H1 (cell line): ENCODE results near the gene CUEDC2. TPM values are rescaled to one million over a fixed set of nuclear protein-coding genes. Genes with fewer than 3 reads are reported as not detected.
A peak's percentile ranks its signal among the peaks of the same experiment; 100 is the strongest.

ENCODE experiments used
- CTCF ChIA-PET: fragments of 300-600 bp; sonication (Branson Sonifier 250); formaldehyde crosslinking; loops from one replicate; lab custom pipeline; 2021; ENCODE audit not compliant: partially characterized antibody; lab: Charles Lee
- POLR2A ChIA-PET: fragments of 300-600 bp; sonication (Branson Sonifier 250); formaldehyde crosslinking; loops from one replicate; lab custom pipeline; 2021; ENCODE audit warnings: inconsistent platforms; ENCODE audit not compliant: partially characterized antibody; lab: Charles Lee
- DNase-seq, 2 experiments: peaks; one replicate each; pipeline versions ENCODE4 v3.0.0 to v3.0.0-alpha.2; 2010 to 2022; ENCODE audit warnings: low spot score in 2 of 2, low read depth in 1 of 2, mixed read lengths in 1 of 2
- FAIRE-seq: peaks from 2 replicates; lab custom pipeline; 2011; peaks lifted over from hg19 to GRCh38; lab: Jason Lieb, UNC
- H2AFZ ChIP-seq: 2 replicates; pipeline ENCODE4 v1.8.1; 2012; ENCODE audit warnings: low read length, inconsistent platforms
- H2AK5ac ChIP-seq: 2 replicates; pipeline ENCODE4 v1.6.1; 2013; ENCODE audit warnings: low read depth, low read length
- H2BK120ac ChIP-seq: replicated peaks from 2 replicates; pipeline ENCODE3; 2013; ENCODE audit warnings: low read depth, low read length, inconsistent platforms
- H2BK12ac ChIP-seq: 2 replicates; pipeline ENCODE4 v1.6.1; 2013; ENCODE audit warnings: low read depth, low read length
- H2BK15ac ChIP-seq: 2 replicates; pipeline ENCODE4 v1.6.1; 2013; ENCODE audit warnings: low read length
- H2BK20ac ChIP-seq: 2 replicates; pipeline ENCODE4 v1.6.1; 2013; ENCODE audit warnings: low read length
- H2BK5ac ChIP-seq: 2 replicates; pipeline ENCODE4 v1.6.1; 2013; ENCODE audit warnings: low read depth, low read length
- H3K14ac ChIP-seq: 2 replicates; pipeline ENCODE4 v1.6.1; 2013; ENCODE audit warnings: inconsistent platforms; ENCODE audit not compliant: insufficient read length
- H3K18ac ChIP-seq: 2 replicates; pipeline ENCODE4 v1.6.1; 2013; ENCODE audit warnings: low read length; ENCODE audit errors: extremely low read depth
- H3K23ac ChIP-seq: 2 replicates; pipeline ENCODE4 v1.6.1; 2013; ENCODE audit warnings: inconsistent platforms; ENCODE audit not compliant: insufficient read length
- H3K23me2 ChIP-seq: 2 replicates; pipeline ENCODE4 v1.6.1; 2013; ENCODE audit warnings: low read depth, low read length
- H3K27ac ChIP-seq: 2 replicates; pipeline ENCODE4 v1.6.1; 2011; ENCODE audit warnings: low read depth, low read length, inconsistent platforms
- H3K27me3 ChIP-seq, 4 experiments: replicated peaks in 1 of 4; 1 replicate in 1 of 4; 2 replicates in 3 of 4; pipeline versions ENCODE4 v1.6.1 to v1.8.1; 2011 to 2013; ENCODE audit warnings: low read length in 3 of 4, mild to moderate bottlenecking in 3 of 4, inconsistent platforms in 2 of 4, mixed read lengths in 2 of 4, moderate library complexity in 1 of 4; ENCODE audit not compliant: control insufficient read depth in 3 of 4, insufficient read depth in 3 of 4; ENCODE audit errors: extremely low read depth in 1 of 4
- H3K36me3 ChIP-seq, 4 experiments: 2 replicates each; pipeline versions ENCODE4 v1.6.1 to v1.8.1; 2011 to 2013; ENCODE audit warnings: mild to moderate bottlenecking in 4 of 4, low read length in 3 of 4, moderate library complexity in 2 of 4, control low read depth in 1 of 4, inconsistent platforms in 1 of 4; ENCODE audit not compliant: insufficient read depth in 4 of 4, control insufficient read depth in 2 of 4
- H3K4ac ChIP-seq: replicated peaks from 2 replicates; pipeline ENCODE3; 2013; ENCODE audit warnings: low read length, low read depth, mixed read lengths, inconsistent platforms; ENCODE audit not compliant: insufficient read length
- H3K4me1 ChIP-seq, 4 experiments: replicated peaks in 1 of 4; 1 replicate in 1 of 4; 2 replicates in 3 of 4; pipeline versions ENCODE4 v1.6.1 to v1.8.1; 2011 to 2013; ENCODE audit warnings: low read length in 3 of 4, inconsistent platforms in 2 of 4, mixed read lengths in 1 of 4; ENCODE audit not compliant: insufficient read depth in 4 of 4, control insufficient read depth in 3 of 4
- H3K4me2 ChIP-seq, 2 experiments: 2 replicates each; pipeline versions ENCODE4 v1.6.1 to v1.8.1; 2011 to 2013; ENCODE audit warnings: low read depth in 2 of 2, low read length in 2 of 2, control low read depth in 1 of 2, inconsistent platforms in 1 of 2, mild to moderate bottlenecking in 1 of 2; ENCODE audit not compliant: insufficient read depth in 1 of 2
- H3K4me3 ChIP-seq, 4 experiments: fragments of 200-600, 300-600 bp in 1 of 4; sonication (generic), shearing (Covaris generic), sonication (Bioruptor Twin) in 1 of 4; 2 replicates each; pipeline versions ENCODE4 v1.5.1 to v1.8.1; 2011 to 2016; ENCODE audit warnings: low read length in 4 of 4, low read depth in 3 of 4, control low read depth in 2 of 4, inconsistent platforms in 2 of 4, mild to moderate bottlenecking in 2 of 4, mixed read lengths in 1 of 4, moderate library complexity in 1 of 4; ENCODE audit not compliant: insufficient read depth in 2 of 4; ENCODE audit errors: extremely low read depth in 1 of 4
- H3K56ac ChIP-seq: replicated peaks from 2 replicates; pipeline ENCODE3; 2013; ENCODE audit warnings: low read depth, mild to moderate bottlenecking, mixed read lengths, low read length, inconsistent platforms; ENCODE audit not compliant: insufficient read length
- H3K79me1 ChIP-seq: 2 replicates; pipeline ENCODE4 v1.6.1; 2013; ENCODE audit warnings: low read depth, low read length, control low read depth
- H3K79me2 ChIP-seq, 2 experiments: 2 replicates each; pipeline versions ENCODE4 v1.6.1 to v1.8.1; 2012 to 2013; ENCODE audit warnings: low read length in 2 of 2, mild to moderate bottlenecking in 2 of 2, inconsistent platforms in 1 of 2; ENCODE audit not compliant: insufficient read depth in 2 of 2, control insufficient read depth in 1 of 2
- H3K9ac ChIP-seq, 4 experiments: replicated peaks in 1 of 4; 1 replicate in 1 of 4; 2 replicates in 3 of 4; pipeline versions ENCODE4 v1.6.1 to v1.8.1; 2011 to 2013; ENCODE audit warnings: low read depth in 3 of 4, low read length in 3 of 4, control low read depth in 2 of 4, mild to moderate bottlenecking in 2 of 4, moderate library complexity in 2 of 4, inconsistent platforms in 1 of 4; ENCODE audit errors: extremely low read depth in 1 of 4
- H3K9me3 ChIP-seq, 2 experiments: 2 replicates each; pipeline versions ENCODE4 v1.6.1 to v1.8.1; 2012 to 2013; ENCODE audit warnings: mild to moderate bottlenecking in 2 of 2, moderate library complexity in 2 of 2, control low read depth in 1 of 2, inconsistent platforms in 1 of 2, low read depth in 1 of 2, low read length in 1 of 2, mixed read lengths in 1 of 2; ENCODE audit not compliant: insufficient read depth in 2 of 2
- H4K20me1 ChIP-seq, 2 experiments: replicated peaks in 1 of 2; 2 replicates each; pipeline versions ENCODE3 to v1.8.1; 2011 to 2013; ENCODE audit warnings: inconsistent platforms in 2 of 2, low read length in 2 of 2, mild to moderate bottlenecking in 1 of 2; ENCODE audit not compliant: insufficient read depth in 2 of 2, control insufficient read depth in 1 of 2
- H4K5ac ChIP-seq: 2 replicates; pipeline ENCODE4 v1.6.1; 2013; ENCODE audit warnings: low read length, low read depth, mixed read lengths, inconsistent platforms; ENCODE audit not compliant: insufficient read length
- H4K8ac ChIP-seq: 2 replicates; pipeline ENCODE4 v1.8.0; 2013; ENCODE audit warnings: mild to moderate bottlenecking, moderate library complexity, low read length, inconsistent platforms; ENCODE audit not compliant: insufficient read depth; ENCODE audit errors: extremely low read depth
- H4K91ac ChIP-seq: replicated peaks from 2 replicates; pipeline ENCODE3; 2013; ENCODE audit warnings: low read length, mixed read lengths, inconsistent platforms; ENCODE audit not compliant: insufficient read length
- CBX5 ChIP-seq: fragments of 300-800, 300-1000 bp; sonication (generic); IDR thresholded peaks from 2 replicates; pipeline ENCODE4 v1.7.1; 2016; ENCODE audit warnings: antibody characterized with exemption, low read length, low read depth
- CEBPB ChIP-seq: IDR thresholded peaks from 2 replicates; pipeline ENCODE4 v1.6.1; 2012; ENCODE audit warnings: low read depth, low read length
- CHD2 ChIP-seq: IDR thresholded peaks from 2 replicates; pipeline ENCODE4 v1.6.1; 2012; ENCODE audit warnings: low read length, improper control_type of control experiment
- JUN ChIP-seq: IDR thresholded peaks from 2 replicates; pipeline ENCODE4 v1.6.1; 2011; ENCODE audit warnings: low read depth, mild to moderate bottlenecking, improper control_type of control experiment, low read length
- JUND ChIP-seq: IDR thresholded peaks from 2 replicates; pipeline ENCODE4 v1.6.1; 2011; ENCODE audit warnings: mild to moderate bottlenecking, improper control_type of control experiment, low read length
- KDM5A ChIP-seq: fragments of 200-600 bp; IDR thresholded peaks from 2 replicates; pipeline ENCODE4 v1.7.1; 2012; ENCODE audit warnings: mild to moderate bottlenecking, low read length, inconsistent platforms, mixed read lengths
- SP4 ChIP-seq: IDR thresholded peaks from 2 replicates; pipeline ENCODE4 v1.6.1; 2012; ENCODE audit warnings: low read length, inconsistent platforms
- WGBS, 2 experiments: shearing (Covaris generic) in 1 of 2; methylation state at CpG; one replicate each; pipeline versions ENCODE4 v1.1.6 to v1.1.7; 2013 to 2015; ENCODE audit warnings: low lambda C conversion rate in 2 of 2, mixed read lengths in 2 of 2, inconsistent platforms in 1 of 2, low coverage in 1 of 2, missing lambda C conversion rate in 1 of 2; ENCODE audit not compliant: insufficient replicate concordance in 2 of 2, insufficient coverage in 1 of 2, insufficient read length in 1 of 2; ENCODE audit errors: extremely low coverage in 1 of 2, missing lambda C conversion rate in 1 of 2; 5-methylcytosine and 5-hydroxymethylcytosine counted together
- polyA plus RNA-seq, 7 experiments: library from polyadenylated mRNA; depleted of rRNA in 3 of 7; stranded (reverse) in 5 of 7; unstranded in 2 of 7; fragments of >200 nt in 5 of 7; fragments of 200-250 nt in 2 of 7; gene quantifications; 1 replicate in 5 of 7; 2 replicates in 1 of 7; 4 replicates in 1 of 7; pipeline versions ENCODE4 v1.2.1 to v1.2.3, GENCODE V29; 2011 to 2013; ENCODE audit warnings: missing spikeins in 2 of 7, mixed read lengths in 2 of 7
- total RNA-seq: library from RNA; stranded (reverse); fragmentation: NEBNext Ultra II Directional; extraction: Animal tissue kit (Norgen Biotek cat#: 25700); gene quantifications from 2 replicates; pipeline ENCODE4 v1.2.1, GENCODE V29; 2021
- TF ChIP-seq, protein P1 (sequence below): IDR thresholded peaks from 2 replicates; pipeline ENCODE4 v1.6.1; 2011; ENCODE audit warnings: low read depth, mild to moderate bottlenecking, low read length; ENCODE audit not compliant: insufficient read depth

Gene CUEDC2
- total and polyA plus RNA-seq, 2 of the 8 experiments (the other 6 are each of a cell fraction or from before 2014, with no cell fraction given): 41.7 to 55.2 TPM

DNA sequence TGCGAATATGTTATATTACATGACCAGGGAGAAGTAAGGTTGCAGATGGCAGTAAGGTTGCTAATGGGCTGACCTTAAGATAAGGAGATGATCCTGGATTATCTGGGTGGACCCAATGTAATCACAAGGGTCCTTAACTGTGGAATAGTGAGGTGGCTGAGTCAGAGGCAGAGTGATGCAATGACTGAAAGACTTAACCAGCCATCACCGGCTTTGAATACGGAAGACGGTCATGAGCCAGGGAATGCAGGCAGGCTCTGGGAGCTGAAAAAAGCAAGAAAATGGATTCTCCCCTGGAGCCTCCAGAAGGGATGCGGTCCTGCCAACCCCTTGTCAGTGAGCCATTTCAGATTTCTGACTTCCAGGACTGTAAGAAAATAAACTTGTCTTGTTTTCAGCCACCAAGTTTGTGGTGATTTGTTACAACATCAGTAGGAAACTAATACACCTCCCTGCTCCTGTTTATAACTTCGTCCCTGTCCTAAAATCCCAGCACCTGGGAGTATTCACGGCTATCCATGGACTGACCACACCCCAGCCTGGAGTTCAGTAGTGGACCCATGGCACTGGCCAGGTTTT, 23.6 kb upstream of the CUEDC2 start:
- Histone ChIP-seq H3K4ac (no peak overlapping the region), H2BK15ac (peak overlapping the region; percentile 46; the same call in 1 of the 2 replicates), H3K27me3 (no peaks in the 10 kb centered on the region)
- WGBS, 2 experiments: 85% methylated on average over 7 of the region's 7 CpGs; no CpG with 5 or more reads in 1 of the 2 experiments
- TF ChIP-seq KDM5A: no peak
- no peak for TF ChIP-seq CBX5
- no peak for TF ChIP-seq CHD2
- peak; percentile 45; the same call in 1 of the 2 replicates for TF ChIP-seq JUN
- peak; percentile 93 for TF ChIP-seq CEBPB
- TF ChIP-seq SP4: no peak
- TF ChIP-seq, protein P1, sequence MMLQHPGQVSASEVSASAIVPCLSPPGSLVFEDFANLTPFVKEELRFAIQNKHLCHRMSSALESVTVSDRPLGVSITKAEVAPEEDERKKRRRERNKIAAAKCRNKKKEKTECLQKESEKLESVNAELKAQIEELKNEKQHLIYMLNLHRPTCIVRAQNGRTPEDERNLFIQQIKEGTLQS: peak; percentile 55; the same call in 1 of the 2 replicates
- TF ChIP-seq JUND: peak; percentile 64; the same call in 1 of the 2 replicates
- TF ChIP-seq, all 59 proteins: peak for 4
- no peaks in the 10 kb centered on the region for H3K9me3 ChIP-seq
- peaks cover 0 to 2% of the 10 kb centered on the region in 2 experiments for H4K20me1 ChIP-seq
- no peak overlapping the region for H4K91ac ChIP-seq
- peak overlapping the region in 1 of 2 experiments; percentile 59; a peak in 2 of 4 replicates for H3K4me2 ChIP-seq
- H2BK5ac ChIP-seq: no peak overlapping the region
- DNase-seq (no peak), FAIRE-seq (no peak)
- H4K5ac ChIP-seq: no peak overlapping the region
- peak overlapping the region; percentile 32; the same call in 1 of the 2 replicates for H3K18ac ChIP-seq
- no peak overlapping the region for H3K14ac ChIP-seq
- H3K27ac ChIP-seq: no peak overlapping the region; the same call in 1 of the 2 replicates
- H2BK120ac ChIP-seq: no peak overlapping the region
- H2AFZ ChIP-seq: no peak overlapping the region
- no peak overlapping the region; a peak in 1 of 7 replicates for H3K9ac ChIP-seq
- peaks cover 0 to 39% (median 6%) of the 10 kb centered on the region in 4 experiments; a peak in 5 of 8 replicates for H3K36me3 ChIP-seq
- peak overlapping the region; percentile 40; the same call in 1 of the 2 replicates for H2BK20ac ChIP-seq
- POLR2A ChIA-PET: interaction anchor here (0.7 to 1.5 kb wide), 4 partner anchors 14 to 60 kb away, joined by 3 to 4 read pairs (median 3); partner anchors contain the start of genes CUEDC2 and NFKB2
- H2BK12ac ChIP-seq: peak overlapping the region; percentile 87
- H3K23ac ChIP-seq: no peak overlapping the region
- no peak overlapping the region for H4K8ac ChIP-seq
- H3K4me3 ChIP-seq: no peak overlapping the region
- CTCF ChIA-PET: interaction anchor here (1.0 to 2.6 kb wide), 3 partner anchors 9 to 225 kb away, joined by 3 to 9 read pairs (median 6); no protein-coding TSS in a partner anchor
- peaks cover 0 to 14% of the 10 kb centered on the region in 2 experiments; a peak in 2 of 4 replicates for H3K79me2 ChIP-seq
- H3K79me1 ChIP-seq: peaks cover 3% of the 10 kb centered on the region; the same call in 1 of the 2 replicates
- peak overlapping the region; percentile 95 for H2AK5ac ChIP-seq
- no peak overlapping the region for H3K56ac ChIP-seq
- H3K4me1 ChIP-seq: peaks cover 5 to 27% (median 20%) of the 10 kb centered on the region in 4 experiments
- peaks cover 5% of the 10 kb centered on the region; the same call in 1 of the 2 replicates for H3K23me2 ChIP-seq
